HG03097 (cell line): ENCODE data around the gene RBMS3.
A peak's percentile ranks its signal among the peaks of the same experiment; 100 is the strongest.
"Not testable (repeated sequence)": the region's sequence is repeated elsewhere in the genome, so short reads cannot be mapped to it uniquely, and the experiment has no call there.

Experiments used
- ATAC-seq: cut with Tn5 transposase; IDR thresholded peaks from one replicate; pipeline ENCODE4 v1.9.1; 2021; ENCODE audit not compliant: unreplicated experiment, low FRiP score

Gene RBMS3

GRCh38 chr3:29280404-29281093 lies at the start of gene RBMS3:
TSS of gene RBMS3 (plus strand) at chr3:29281071.
- peak; percentile 42 for ATAC-seq

- ATAC-seq, result not testable (repeated sequence)
Observed at GRCh38 chr3:29233126-29233525, 47.7 kb upstream of the RBMS3 start.

GRCh38 chr3:29236146-29236840 lies 44.6 kb upstream of the RBMS3 start:
- no peak for ATAC-seq

GRCh38 chr3:29239376-29239775 lies 41.5 kb upstream of the RBMS3 start:
- no peak for ATAC-seq

GRCh38 chr3:29240248-29240647 lies 40.6 kb upstream of the RBMS3 start:
- ATAC-seq, result no peak

- ATAC-seq, result no peak
Observed at GRCh38 chr3:29240887-29241286, 40.0 kb upstream of the RBMS3 start.

GRCh38 chr3:29241855-29242254 lies 39.0 kb upstream of the RBMS3 start:
- no peak for ATAC-seq

GRCh38 chr3:29242296-29242695 lies 38.6 kb upstream of the RBMS3 start:
- no peak for ATAC-seq

GRCh38 chr3:29245441-29245840 lies 35.4 kb upstream of the RBMS3 start:
- no peak for ATAC-seq

GRCh38 chr3:29247088-29247745 lies 33.7 kb upstream of the RBMS3 start:
- no peak for ATAC-seq

- no peak for ATAC-seq
Observed at GRCh38 chr3:29249829-29250345, 31.0 kb upstream of the RBMS3 start.

GRCh38 chr3:29255854-29256696 lies 24.8 kb upstream of the RBMS3 start:
- no peak for ATAC-seq

- ATAC-seq, result no peak
Observed at GRCh38 chr3:29258161-29258560, 22.7 kb upstream of the RBMS3 start.

- ATAC-seq, result no peak
Observed at GRCh38 chr3:29261119-29261518, 19.8 kb upstream of the RBMS3 start.

GRCh38 chr3:29263476-29263875 lies 17.4 kb upstream of the RBMS3 start:
- no peak for ATAC-seq

- no peak for ATAC-seq
Observed at GRCh38 chr3:29265509-29266072, 15.3 kb upstream of the RBMS3 start.

- no peak for ATAC-seq
Observed at GRCh38 chr3:29267226-29267625, 13.6 kb upstream of the RBMS3 start.

GRCh38 chr3:29268651-29269050 lies 12.2 kb upstream of the RBMS3 start:
- ATAC-seq, result no peak

- ATAC-seq, result no peak
Observed at GRCh38 chr3:29270752-29271151, 10.1 kb upstream of the RBMS3 start.

GRCh38 chr3:29271475-29271874 lies 9.4 kb upstream of the RBMS3 start:
- ATAC-seq, result no peak
